ENCODE measurements around the gene SRC. TPM values are rescaled to one million over a fixed set of nuclear protein-coding genes. Genes with fewer than 3 reads are reported as not detected.

The SRC gene
- polyA plus RNA-seq, 6 donors from 2014 or later: 1.2 to 2.3 (median 1.7) TPM; not detected in 1

DNA sequence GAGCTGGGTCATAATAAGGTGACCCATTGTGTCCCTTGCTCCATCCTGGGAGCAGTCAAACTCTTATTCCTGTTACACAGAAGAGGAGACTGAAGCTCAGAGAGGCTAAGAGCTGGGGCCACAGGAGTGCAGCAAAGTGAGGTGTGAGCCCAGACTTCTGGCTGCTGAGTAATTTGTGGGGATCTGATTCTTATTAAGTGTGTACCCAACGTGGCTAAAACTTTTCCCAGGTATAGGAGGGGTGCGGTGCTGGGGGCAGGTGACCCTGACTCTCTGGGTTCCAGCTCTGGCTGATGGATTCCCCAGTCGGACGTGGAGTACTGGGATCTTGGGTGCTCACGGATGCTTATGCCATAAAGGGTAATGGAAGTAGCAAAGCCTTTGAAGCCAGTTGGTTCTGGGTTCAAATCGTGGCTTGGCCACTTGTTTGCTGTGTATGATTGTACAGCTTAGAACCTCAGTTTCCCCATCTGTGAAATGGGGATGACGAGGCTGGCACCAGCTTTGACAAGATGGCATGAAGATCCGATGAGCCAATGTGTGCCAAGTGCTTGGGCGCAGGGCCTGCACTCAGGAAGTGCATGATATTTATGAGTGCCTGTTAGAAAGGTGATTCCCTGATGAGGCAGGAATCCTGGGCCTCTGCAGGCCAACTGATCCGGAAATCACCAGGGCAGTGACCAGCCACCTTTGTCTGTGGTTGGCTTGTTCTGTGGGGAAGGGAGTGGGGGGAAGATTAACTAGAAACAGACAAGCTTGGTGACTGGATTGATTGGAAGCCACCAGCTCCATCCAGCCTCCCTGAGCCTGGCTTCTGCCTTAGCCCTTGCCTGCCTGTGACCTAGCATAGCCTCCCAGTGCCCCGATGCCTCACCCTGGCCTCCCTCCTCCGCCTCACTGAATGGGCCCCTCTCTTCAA is 6.0 kb downstream of the SRC start:
- peak overlapping the region in 1 of 8 donors; percentile 48 for H3K4me3 Mint-ChIP-seq
- no peaks in the 10 kb centered on the region for H3K9me3 Mint-ChIP-seq
- no peaks in the 10 kb centered on the region for H3K27me3 Mint-ChIP-seq
- H3K27ac Mint-ChIP-seq: peak overlapping the region in 4 of 6 donors; percentile 40 to 76 (median 62)
- H3K36me3 Mint-ChIP-seq: no peaks in the 10 kb centered on the region
- no peak for DNase-seq
- no peak for ATAC-seq (ENCODE audit: low read depth in 2 of 2)
- peaks cover 35 to 48% (median 43%) of the 10 kb centered on the region in 3 donors for H3K4me1 Mint-ChIP-seq

DNA sequence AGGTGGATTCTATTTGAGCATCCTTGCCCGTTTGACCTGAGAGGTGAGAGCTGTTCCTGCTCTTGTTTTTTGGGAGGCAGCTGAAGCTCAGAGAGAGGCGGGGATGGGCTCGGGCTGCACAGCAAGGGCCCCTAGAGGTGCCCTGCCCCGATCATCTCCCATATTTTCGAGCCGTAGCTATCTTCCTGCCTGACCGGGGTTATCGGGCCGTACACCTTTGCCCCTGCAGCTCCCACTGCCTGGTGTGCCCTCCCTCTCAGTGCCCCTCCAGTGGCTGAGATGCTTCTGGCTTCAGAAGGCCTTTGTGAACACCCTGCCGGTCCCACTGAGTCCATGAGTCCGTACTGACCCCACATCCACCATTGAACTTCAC is 6.7 kb downstream of the SRC start:
- H3K4me1 Mint-ChIP-seq: peaks cover 39 to 54% (median 43%) of the 10 kb centered on the region in 3 donors
- no peak overlapping the region for H3K27ac Mint-ChIP-seq
- H3K4me3 Mint-ChIP-seq: peak overlapping the region in 1 of 8 donors; percentile 21
- no peaks in the 10 kb centered on the region for H3K36me3 Mint-ChIP-seq
- DNase-seq (no peak), ATAC-seq (ENCODE audit: low read depth in 2 of 2) (no peak)
- H3K9me3 Mint-ChIP-seq: no peaks in the 10 kb centered on the region
- no peaks in the 10 kb centered on the region for H3K27me3 Mint-ChIP-seq

DNA sequence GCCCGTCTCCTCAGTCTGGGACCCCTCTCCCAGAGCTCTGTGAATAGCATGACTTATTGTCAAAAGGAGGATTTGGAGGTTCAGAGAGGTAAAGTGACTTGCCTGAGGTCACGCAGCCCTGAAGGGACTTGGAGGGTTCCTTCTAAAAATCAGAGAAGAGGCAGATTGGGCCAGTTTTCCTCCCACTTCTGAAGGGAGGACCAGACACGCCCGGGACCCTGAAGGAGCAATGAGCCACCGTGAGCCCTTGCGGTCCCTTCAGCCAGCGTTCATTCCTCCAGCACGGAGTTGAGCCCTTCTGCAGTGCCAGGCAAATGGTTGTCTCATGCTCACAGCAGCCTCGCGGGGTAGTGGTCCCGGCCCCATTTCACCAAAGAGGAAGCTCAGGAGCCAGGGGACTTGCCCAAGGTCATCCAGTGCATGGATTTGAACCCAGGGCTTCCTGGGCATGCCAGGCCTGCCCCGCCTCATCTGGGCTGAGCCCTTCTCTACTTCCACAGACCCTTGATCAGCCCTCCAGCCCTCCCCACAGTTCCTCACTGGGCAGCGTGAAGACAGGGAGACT is 7.4 kb downstream of the SRC start:
- no peaks in the 10 kb centered on the region for H3K36me3 Mint-ChIP-seq
- peaks cover 34 to 55% (median 42%) of the 10 kb centered on the region in 3 donors for H3K4me1 Mint-ChIP-seq
- no peak overlapping the region for H3K4me3 Mint-ChIP-seq
- no peaks in the 10 kb centered on the region for H3K9me3 Mint-ChIP-seq
- no peak for ATAC-seq (ENCODE audit: low read depth in 2 of 2)
- H3K27ac Mint-ChIP-seq: no peak overlapping the region
- H3K27me3 Mint-ChIP-seq: no peaks in the 10 kb centered on the region
- no peak for DNase-seq

DNA sequence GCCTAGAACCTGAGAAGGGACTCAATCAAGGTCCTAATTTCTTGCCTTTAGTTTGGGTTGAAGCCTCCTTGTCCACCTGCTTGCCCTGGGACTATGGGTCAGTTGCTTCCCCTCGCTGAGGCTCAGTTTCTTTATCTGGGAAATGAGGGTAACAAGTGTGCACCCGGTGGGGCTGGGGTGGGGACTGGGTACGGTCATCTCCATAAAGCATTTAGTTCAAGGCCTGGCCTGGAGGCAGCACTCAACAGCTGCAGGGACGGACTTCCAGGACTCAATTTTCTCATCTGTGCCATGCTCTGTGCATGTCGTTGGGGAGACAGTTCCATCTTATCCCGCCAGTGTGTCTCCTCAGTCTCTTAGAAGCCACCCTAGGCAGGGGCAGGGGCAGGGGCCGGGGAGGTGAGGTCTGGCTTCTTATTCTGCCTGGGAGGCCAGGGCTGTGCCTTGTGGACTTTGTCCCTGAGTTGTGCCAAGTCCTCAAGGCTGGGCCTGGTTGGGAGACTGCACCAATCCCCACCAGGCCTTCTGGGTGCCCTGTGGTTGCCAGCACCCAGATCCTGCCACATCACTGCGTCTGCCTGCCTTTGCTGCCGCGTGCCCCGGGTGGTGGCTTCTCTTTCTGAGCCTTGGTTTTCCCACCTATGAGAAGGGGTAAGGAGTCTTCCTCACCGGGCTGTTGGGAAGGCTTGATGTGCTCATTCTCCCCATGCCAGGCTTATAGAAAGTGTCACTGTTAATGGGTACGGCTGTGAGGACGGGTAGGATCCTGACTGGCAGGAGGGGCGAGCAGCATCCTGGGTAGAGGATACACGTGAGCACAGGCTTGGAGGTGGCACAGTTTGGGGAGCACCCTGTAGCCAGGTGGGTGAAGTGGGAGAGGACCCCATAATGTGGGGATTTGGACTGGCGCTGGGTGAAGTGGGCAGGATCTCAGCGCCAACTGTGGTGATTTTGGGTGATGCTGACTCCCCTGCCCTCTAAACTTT is 8.6 kb downstream of the SRC start:
- Mint-ChIP-seq H3K4me1 (peaks cover 26 to 44% (median 43%) of the 10 kb centered on the region in 3 donors), H3K27me3 (no peaks in the 10 kb centered on the region), H3K27ac (no peak overlapping the region), H3K9me3 (no peaks in the 10 kb centered on the region), H3K36me3 (no peaks in the 10 kb centered on the region), H3K4me3 (peak overlapping the region in 1 of 8 donors; percentile 7)
- DNase-seq (no peak), ATAC-seq (ENCODE audit: low read depth in 2 of 2) (no peak)

DNA sequence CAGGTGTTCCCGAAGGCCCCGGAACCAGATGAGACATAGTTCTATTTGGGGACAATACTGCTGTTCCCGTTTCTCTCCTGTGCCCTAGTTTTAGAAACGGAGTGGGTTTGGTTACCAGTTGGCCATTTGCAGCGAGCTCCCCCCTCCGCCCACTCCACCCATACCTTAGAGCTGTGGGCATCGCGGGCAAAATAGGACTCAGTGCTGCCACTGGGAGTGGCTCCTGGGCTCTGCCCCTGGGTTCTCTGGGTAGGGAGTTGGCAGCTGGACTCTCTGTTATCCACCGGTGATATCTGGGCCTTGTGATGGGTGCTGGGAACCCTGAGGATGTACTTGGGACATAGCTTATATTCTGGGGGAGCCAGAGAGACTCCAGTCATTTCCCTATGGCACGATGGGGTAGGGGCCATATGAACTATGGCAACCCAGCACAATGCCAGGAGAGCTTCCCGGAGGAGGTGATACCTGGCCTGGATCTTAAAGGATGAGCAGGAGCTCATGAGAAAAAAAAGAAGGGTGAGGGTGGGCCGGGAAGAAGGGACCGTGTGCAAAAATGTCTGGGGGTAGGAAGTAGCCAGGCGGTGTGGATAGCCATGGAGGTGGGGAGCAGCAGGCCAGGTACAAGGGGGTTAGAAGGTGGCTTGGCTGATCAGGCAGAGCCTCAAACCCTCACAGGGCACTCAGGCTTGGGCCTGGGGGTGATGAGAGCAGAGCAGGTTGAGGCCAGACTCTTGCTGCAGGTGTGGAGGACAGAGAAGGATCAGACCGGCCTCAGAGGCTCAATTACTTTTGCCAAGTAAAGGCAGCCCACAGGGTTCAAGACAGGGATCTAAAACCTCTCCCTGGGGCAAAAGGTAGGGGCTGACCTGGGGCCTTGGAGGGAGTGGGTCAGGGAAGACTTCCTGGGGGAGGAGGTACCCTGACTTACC is 9.6 kb downstream of the SRC start:
- H3K27me3 Mint-ChIP-seq: no peaks in the 10 kb centered on the region
- ATAC-seq (ENCODE audit: low read depth in 2 of 2): no peak
- peak overlapping the region in 3 of 6 donors; percentile 45 to 86 (median 74) for H3K27ac Mint-ChIP-seq
- H3K9me3 Mint-ChIP-seq: no peaks in the 10 kb centered on the region
- peak overlapping the region in 4 of 8 donors; percentile 15 to 65 (median 40) for H3K4me3 Mint-ChIP-seq
- no peaks in the 10 kb centered on the region for H3K36me3 Mint-ChIP-seq
- DNase-seq: no peak
- H3K4me1 Mint-ChIP-seq: peaks cover 26 to 45% (median 36%) of the 10 kb centered on the region in 3 donors

DNA sequence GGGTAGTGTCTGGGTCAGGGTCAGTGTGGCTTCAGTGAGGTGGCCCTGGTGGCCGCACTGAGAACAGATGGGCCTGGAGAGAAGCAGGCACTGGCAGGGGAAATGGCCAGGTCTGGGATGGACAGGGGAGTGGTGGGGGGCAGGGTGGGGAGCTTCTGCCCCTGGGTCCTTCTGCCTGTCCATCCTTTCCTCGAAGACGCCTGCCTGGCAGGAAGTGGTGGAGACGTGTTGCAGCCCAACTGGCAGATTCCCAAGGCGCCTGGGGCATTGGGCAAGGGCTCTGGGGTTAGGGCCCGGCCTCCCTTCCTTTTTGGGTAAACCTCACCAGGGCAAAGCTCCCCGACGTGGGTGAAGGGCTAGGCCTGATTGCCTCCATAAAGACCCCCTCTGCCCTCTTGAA is 10.4 kb downstream of the SRC start:
- peaks cover 26 to 44% (median 31%) of the 10 kb centered on the region in 3 donors for H3K4me1 Mint-ChIP-seq
- H3K27me3 Mint-ChIP-seq: no peaks in the 10 kb centered on the region
- H3K9me3 Mint-ChIP-seq: no peaks in the 10 kb centered on the region
- H3K36me3 Mint-ChIP-seq: no peaks in the 10 kb centered on the region
- ATAC-seq (ENCODE audit: low read depth in 2 of 2) (no peak), DNase-seq (no peak)
- H3K4me3 Mint-ChIP-seq: peak overlapping the region in 1 of 8 donors; percentile 15
- H3K27ac Mint-ChIP-seq: peak overlapping the region in 4 of 6 donors; percentile 11 to 90 (median 57)

DNA sequence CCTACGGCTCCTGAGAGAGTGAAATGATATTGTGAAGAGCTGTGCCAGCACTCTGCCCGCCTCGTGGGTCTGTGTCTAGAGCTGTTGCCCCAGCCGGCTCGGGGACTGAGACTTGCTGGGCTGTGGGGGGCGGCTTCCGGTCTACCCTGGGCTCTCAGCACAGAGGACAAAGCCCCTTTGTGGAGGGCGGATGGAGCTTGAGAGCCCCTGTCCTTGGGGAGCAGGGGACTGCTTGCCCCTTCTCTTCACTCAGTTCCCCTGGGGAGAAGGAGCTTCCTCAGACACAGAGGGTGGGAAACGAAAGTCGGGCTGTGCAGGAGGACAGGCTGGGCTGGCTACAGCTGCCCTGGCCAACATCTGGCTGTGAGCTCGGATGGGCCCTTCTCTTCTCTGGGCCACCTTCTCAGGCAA is 11.0 kb downstream of the SRC start:
- Mint-ChIP-seq H3K27ac (peak overlapping the region in 4 of 6 donors; percentile 11 to 90 (median 49)), H3K4me1 (peaks cover 26 to 40% (median 31%) of the 10 kb centered on the region in 3 donors), H3K4me3 (peak overlapping the region in 1 of 8 donors; percentile 65), H3K9me3 (no peaks in the 10 kb centered on the region), H3K36me3 (no peaks in the 10 kb centered on the region), H3K27me3 (no peaks in the 10 kb centered on the region)
- ATAC-seq (ENCODE audit: low read depth in 2 of 2) (peak in 1 of 2 donors; percentile 18), DNase-seq (no peak)

DNA sequence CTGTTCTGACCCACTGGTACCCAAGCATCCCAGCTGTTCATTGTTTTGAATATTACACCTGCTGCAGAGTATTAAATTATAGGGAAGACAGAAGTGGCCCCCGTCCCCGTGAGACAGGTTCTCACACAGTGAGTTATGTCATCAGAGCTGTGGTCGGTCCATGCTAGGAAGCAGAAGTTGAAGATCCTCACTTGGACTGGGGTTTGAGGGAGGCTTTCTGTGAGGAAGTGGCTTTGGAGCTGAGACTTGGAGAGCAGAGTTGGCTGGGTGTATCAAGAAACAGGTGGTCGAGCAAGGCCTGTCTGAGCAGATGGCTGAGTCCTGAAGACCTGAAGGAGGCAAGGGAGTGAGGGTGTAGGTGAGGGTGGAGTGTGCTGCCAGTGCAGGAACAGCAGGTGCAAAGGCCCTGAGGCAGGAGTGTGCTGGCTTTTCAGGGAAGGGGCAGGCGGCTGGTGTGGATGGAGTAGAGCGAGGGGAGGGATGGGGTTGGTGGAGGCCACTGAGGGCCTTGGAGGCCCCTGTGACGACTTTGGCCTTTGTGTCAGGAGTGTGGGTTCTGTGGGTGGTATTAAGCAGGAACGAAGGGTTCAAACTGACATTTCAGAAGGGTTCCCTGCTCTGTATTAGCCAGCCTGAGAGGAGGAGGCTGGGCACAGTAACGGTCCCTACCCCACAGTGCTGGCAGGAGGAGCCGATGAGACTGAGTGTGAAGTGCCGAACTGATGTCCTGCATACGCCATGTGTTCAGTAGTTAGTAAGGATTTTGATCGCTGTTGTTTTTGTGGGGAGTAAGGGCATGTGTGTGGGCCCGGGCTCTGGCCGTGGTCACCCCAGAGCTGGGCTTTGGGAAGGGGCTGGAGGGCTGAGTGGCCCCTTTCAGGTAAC is 11.8 kb downstream of the SRC start:
- peak overlapping the region in 5 of 6 donors; percentile 45 to 92 (median 72) for H3K27ac Mint-ChIP-seq
- H3K4me3 Mint-ChIP-seq: peak overlapping the region in 1 of 8 donors; percentile 29
- peak; percentile 71 to 76 for ATAC-seq (ENCODE audit: low read depth in 2 of 2)
- H3K9me3 Mint-ChIP-seq: no peaks in the 10 kb centered on the region
- H3K27me3 Mint-ChIP-seq: no peaks in the 10 kb centered on the region
- H3K4me1 Mint-ChIP-seq: peaks cover 24 to 40% (median 37%) of the 10 kb centered on the region in 3 donors
- DNase-seq: no peak
- H3K36me3 Mint-ChIP-seq: no peaks in the 10 kb centered on the region

DNA sequence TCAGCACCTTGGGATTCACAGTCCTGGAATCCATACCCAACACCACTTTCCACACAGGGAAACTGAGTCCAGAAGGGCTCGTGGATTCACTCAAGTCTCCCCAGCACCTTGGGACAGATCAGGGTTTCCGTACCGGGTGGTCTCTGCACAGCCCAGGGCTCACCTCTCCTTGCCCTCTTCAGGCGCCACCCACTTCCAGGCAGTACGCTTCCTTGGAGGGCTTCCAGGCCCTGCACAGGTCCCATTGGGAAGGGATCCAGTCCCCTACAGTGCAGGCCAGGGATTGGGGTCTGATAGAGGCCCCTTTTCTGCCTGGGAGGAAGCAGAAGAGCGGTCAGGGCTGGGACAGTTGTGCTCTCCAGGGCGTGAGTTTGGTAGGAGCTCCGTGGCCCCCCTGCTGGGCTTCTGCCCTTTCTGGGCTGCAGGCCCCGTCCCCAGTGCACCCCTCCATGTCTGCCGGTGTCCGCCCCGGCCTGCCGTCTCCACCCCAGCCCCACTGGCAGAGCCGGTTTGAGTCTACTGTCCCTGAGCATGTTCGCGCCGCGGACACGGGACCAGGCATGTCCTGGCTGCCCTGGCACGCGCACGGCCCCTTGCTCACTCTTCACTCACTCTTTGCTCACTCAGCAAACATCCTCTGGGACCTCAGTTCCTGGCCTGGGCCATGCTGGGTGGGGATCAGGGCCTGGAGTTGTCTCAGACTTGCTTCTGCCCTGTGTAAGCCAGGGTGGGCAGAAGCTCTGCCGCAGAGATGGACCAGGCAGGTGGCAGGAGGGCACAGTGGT is 12.6 kb downstream of the SRC start:
- peak overlapping the region in 2 of 6 donors; percentile 45 to 56 for H3K27ac Mint-ChIP-seq
- no peaks in the 10 kb centered on the region for H3K27me3 Mint-ChIP-seq
- peak overlapping the region in 1 of 8 donors; percentile 29 for H3K4me3 Mint-ChIP-seq
- peaks cover 22 to 40% (median 37%) of the 10 kb centered on the region in 3 donors for H3K4me1 Mint-ChIP-seq
- H3K36me3 Mint-ChIP-seq: no peaks in the 10 kb centered on the region
- DNase-seq: no peak
- no peaks in the 10 kb centered on the region for H3K9me3 Mint-ChIP-seq
- no peak for ATAC-seq (ENCODE audit: low read depth in 2 of 2)

DNA sequence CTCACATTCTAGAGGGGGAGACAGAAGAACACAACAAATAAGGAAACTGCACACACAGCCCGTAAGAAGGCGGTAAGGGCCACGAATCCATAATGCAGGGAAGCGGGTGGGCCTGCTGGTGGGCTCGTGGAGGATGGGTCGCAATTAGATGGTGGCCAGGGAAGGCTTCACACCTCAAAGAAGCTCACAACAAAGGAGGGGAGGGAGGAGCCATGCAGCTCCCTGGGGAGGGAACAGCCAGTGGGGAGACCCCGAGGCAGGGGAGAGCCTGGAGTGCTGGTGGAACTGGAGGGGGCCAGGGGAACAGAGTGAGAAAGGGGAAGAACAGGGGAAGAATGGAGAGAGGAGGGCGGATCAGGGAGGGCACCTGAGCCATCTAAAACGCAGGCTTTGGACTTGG is 13.4 kb downstream of the SRC start:
- Mint-ChIP-seq H3K4me1 (peaks cover 22 to 40% (median 37%) of the 10 kb centered on the region in 3 donors), H3K27ac (peak overlapping the region in 1 of 6 donors; percentile 42), H3K27me3 (no peaks in the 10 kb centered on the region), H3K4me3 (no peak overlapping the region), H3K36me3 (no peaks in the 10 kb centered on the region), H3K9me3 (no peaks in the 10 kb centered on the region)
- ATAC-seq (ENCODE audit: low read depth in 2 of 2): no peak
- no peak for DNase-seq

DNA sequence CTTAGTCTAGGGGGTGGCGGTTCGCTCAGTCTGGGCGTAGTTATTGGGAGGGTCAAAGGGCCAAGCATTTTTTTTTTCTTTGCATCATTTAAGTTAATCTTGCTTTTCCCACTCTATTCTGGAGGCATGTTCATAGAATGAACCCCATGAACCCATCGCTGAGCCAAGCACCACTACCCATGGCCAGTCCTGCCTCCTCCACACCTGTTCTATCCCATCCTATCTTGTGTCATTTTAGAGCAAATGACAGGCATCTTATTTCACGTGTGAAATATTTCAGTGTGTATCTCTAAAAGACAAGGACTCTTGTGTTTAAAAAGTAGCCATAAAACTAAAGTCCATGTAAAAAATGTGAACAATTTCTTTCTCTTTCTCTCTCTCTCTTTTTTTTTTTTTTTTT is 13.9 kb downstream of the SRC start:
- Mint-ChIP-seq H3K27me3 (no peaks in the 10 kb centered on the region), H3K27ac (peak overlapping the region in 1 of 6 donors; percentile 35), H3K4me1 (peaks cover 25 to 41% (median 40%) of the 10 kb centered on the region in 3 donors), H3K9me3 (no peaks in the 10 kb centered on the region), H3K36me3 (no peaks in the 10 kb centered on the region), H3K4me3 (no peak overlapping the region)
- ATAC-seq (ENCODE audit: low read depth in 2 of 2) (no peak), DNase-seq (no peak)
